ENCODE results near the gene ZNF584.

ZNF584 gene

DNA sequence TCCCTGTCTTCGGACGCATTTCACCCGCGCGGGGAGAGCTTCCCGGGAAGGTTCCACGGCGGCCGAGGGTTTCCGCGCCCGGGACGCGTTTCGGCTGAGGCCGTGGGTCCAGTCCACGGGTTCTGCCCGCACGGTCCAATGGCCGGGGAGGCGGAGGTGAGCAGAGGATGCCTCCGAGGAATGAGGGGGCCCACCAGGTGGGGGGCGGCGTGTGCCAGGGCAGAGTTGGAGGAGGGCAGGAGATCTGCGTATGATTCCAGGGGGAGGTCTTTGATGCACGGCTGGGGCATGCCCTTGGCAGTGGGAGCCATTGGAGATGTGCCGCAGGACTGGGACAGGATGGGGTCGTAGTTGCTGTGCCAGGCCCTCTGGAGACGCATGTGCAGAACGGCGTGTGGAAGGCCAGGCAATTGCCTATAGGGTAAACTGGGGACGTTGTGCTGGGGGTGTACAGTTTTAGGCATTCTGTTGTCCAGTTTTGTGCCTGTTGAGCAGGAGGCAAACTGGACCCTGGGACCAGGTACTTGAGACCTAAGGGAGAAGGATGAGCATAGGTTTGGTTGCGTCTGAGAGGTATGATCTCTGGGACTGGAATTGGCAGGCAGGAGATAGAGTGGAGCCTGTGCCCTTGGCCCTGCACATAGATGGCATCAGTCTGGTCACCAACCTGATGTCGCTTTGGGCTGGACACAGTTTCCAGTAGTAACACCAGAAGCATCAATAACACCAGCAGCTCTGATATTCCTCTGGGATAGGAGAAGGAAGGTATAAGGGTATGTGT is 751 bp downstream of the ZNF584 start:
- H3K36me3 Mint-ChIP-seq (ENCODE audit: low read depth): peaks cover 25% of the 10 kb centered on the region
- TF ChIP-seq, protein P1, sequence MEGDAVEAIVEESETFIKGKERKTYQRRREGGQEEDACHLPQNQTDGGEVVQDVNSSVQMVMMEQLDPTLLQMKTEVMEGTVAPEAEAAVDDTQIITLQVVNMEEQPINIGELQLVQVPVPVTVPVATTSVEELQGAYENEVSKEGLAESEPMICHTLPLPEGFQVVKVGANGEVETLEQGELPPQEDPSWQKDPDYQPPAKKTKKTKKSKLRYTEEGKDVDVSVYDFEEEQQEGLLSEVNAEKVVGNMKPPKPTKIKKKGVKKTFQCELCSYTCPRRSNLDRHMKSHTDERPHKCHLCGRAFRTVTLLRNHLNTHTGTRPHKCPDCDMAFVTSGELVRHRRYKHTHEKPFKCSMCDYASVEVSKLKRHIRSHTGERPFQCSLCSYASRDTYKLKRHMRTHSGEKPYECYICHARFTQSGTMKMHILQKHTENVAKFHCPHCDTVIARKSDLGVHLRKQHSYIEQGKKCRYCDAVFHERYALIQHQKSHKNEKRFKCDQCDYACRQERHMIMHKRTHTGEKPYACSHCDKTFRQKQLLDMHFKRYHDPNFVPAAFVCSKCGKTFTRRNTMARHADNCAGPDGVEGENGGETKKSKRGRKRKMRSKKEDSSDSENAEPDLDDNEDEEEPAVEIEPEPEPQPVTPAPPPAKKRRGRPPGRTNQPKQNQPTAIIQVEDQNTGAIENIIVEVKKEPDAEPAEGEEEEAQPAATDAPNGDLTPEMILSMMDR (IDR thresholded peaks at IDR 0.05; ENCODE audit: unreplicated experiment in 3 of 3): no peak

DNA sequence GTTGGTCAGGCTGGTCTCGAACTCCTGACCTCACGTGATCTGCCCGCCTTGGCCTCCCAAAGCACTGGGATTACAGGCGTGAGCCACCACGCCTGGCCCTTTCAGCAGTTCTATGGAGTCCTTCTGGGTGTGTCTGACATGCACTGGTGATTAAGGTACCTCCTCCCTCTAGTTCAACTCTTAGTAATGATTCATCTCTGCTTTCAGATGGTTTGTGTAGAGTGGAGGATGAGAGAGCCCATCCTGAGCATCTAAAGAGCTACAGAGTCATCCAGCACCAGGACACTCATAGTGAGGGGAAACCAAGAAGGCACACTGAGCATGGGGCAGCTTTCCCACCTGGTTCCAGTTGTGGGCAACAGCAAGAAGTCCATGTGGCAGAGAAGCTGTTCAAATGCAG is 8.2 kb downstream of the ZNF584 start:
- no peak overlapping the region for H3K27ac Mint-ChIP-seq
- no peaks in the 10 kb centered on the region for H3K27me3 Mint-ChIP-seq (ENCODE audit: low read depth)
- peaks cover 66% of the 10 kb centered on the region for H3K36me3 Mint-ChIP-seq (ENCODE audit: low read depth)
- H3K4me3 Mint-ChIP-seq: no peak overlapping the region
- TF ChIP-seq, protein P1 (IDR thresholded peaks at IDR 0.05; ENCODE audit: unreplicated experiment in 3 of 3): no peak
- H3K4me1 Mint-ChIP-seq: no peaks in the 10 kb centered on the region
- peaks cover 19% of the 10 kb centered on the region for H3K9me3 Mint-ChIP-seq

More for the DNA sequence above, 751 bp downstream of the ZNF584 start:
- Mint-ChIP-seq H3K9me3 (no peaks in the 10 kb centered on the region), H3K4me3 (peak overlapping the region; percentile 89 to 96 (median 90)), H3K27ac (peak overlapping the region; percentile 34 to 78 (median 62)), H3K27me3 (ENCODE audit: low read depth) (no peaks in the 10 kb centered on the region), H3K4me1 (peaks cover 34% of the 10 kb centered on the region)

- no peak overlapping the region for H3K27ac Mint-ChIP-seq
- TF ChIP-seq, protein P1 (IDR thresholded peaks at IDR 0.05; ENCODE audit: unreplicated experiment in 3 of 3): no peak
- peaks cover 69% of the 10 kb centered on the region for H3K36me3 Mint-ChIP-seq (ENCODE audit: low read depth)
- H3K4me3 Mint-ChIP-seq: no peak overlapping the region
- H3K4me1 Mint-ChIP-seq: no peaks in the 10 kb centered on the region
- peaks cover 21% of the 10 kb centered on the region for H3K9me3 Mint-ChIP-seq
- no peaks in the 10 kb centered on the region for H3K27me3 Mint-ChIP-seq (ENCODE audit: low read depth)
Measured at GRCh38 chr19:58417071-58417470, 8.6 kb downstream of the ZNF584 start.

- TF ChIP-seq, protein P1 (IDR thresholded peaks at IDR 0.05; ENCODE audit: unreplicated experiment in 3 of 3): no peak
- peaks cover 74% of the 10 kb centered on the region for H3K9me3 Mint-ChIP-seq
- H3K27me3 Mint-ChIP-seq (ENCODE audit: low read depth): no peaks in the 10 kb centered on the region
- no peak overlapping the region for H3K4me3 Mint-ChIP-seq
- H3K36me3 Mint-ChIP-seq (ENCODE audit: low read depth): peaks cover 89% of the 10 kb centered on the region
- H3K4me1 Mint-ChIP-seq: no peaks in the 10 kb centered on the region
- H3K27ac Mint-ChIP-seq: no peak overlapping the region
Measured at GRCh38 chr19:58428617-58429016, 20.2 kb downstream of the ZNF584 start.

DNA sequence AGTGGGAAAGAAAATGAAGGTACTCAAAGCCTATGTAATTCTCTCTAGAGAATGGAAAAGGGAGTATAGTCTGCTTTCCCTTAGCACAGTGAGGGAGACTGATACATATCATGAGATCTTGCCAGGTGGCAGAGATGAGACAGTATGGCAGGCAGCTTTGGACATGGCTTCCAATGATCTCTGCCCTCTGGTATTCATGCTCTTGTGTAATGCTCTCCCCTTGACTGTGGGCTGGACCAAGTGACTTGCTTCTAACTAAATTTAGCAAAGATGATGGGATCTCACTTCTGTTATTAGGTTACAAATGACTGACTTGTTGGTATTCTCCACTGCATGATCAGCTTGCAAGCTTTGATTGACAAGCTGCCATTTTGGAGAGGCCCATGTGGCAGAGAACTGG is 21.3 kb downstream of the ZNF584 start:
- TF ChIP-seq, protein P1 (IDR thresholded peaks at IDR 0.05; ENCODE audit: unreplicated experiment in 3 of 3): no peak
- H3K4me3 Mint-ChIP-seq: no peak overlapping the region
- no peaks in the 10 kb centered on the region for H3K4me1 Mint-ChIP-seq
- peaks cover 78% of the 10 kb centered on the region for H3K9me3 Mint-ChIP-seq
- H3K36me3 Mint-ChIP-seq (ENCODE audit: low read depth): peaks cover 90% of the 10 kb centered on the region
- no peaks in the 10 kb centered on the region for H3K27me3 Mint-ChIP-seq (ENCODE audit: low read depth)
- H3K27ac Mint-ChIP-seq: no peak overlapping the region

DNA sequence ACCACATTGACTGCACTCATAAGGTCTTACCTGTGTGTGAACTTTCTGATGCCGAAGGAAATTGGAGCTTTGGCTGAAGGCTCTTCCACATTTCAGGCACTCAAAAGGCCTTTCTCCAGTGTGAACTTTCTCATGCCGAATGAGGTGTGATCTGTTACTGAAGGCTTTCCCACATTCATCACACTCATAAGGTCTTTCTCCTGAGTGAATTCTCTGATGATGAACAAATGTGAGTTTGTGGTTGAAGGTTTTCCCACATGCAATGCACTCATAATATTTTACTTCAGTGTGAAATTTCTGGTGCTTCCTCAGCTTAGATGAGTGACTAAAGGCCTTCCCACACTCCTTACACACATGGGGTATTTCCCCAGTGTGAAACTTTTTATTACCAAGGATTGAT is 25.8 kb downstream of the ZNF584 start:
- Mint-ChIP-seq H3K27me3 (ENCODE audit: low read depth) (peaks cover 3% of the 10 kb centered on the region), H3K4me1 (no peaks in the 10 kb centered on the region), H3K9me3 (peaks cover 88% of the 10 kb centered on the region), H3K4me3 (no peak overlapping the region), H3K36me3 (ENCODE audit: low read depth) (peaks cover 98% of the 10 kb centered on the region), H3K27ac (no peak overlapping the region)
- TF ChIP-seq, protein P1 (IDR thresholded peaks at IDR 0.05; ENCODE audit: unreplicated experiment in 3 of 3): no peak

Measured in nephron (organoid).